Effector memory CD4-positive, alpha-beta T cell (primary cell): ENCODE data around the gene LHPP.

Experiments
- DNase-seq, 3 donors: peaks; one replicate each; pipeline ENCODE4 v3.0.0-alpha.2; 2020
- H3K27ac ChIP-seq: 2 replicates; pipeline ENCODE4 v1.7.0; 2013; ENCODE audit warnings: mild to moderate bottlenecking, low read length, moderate library complexity; ENCODE audit not compliant: insufficient read depth, poor library complexity, severe bottlenecking
- H3K27me3 ChIP-seq: replicated peaks from 2 replicates; pipeline ENCODE4 v1.7.0; 2013; ENCODE audit warnings: mild to moderate bottlenecking, low read length; ENCODE audit not compliant: insufficient read depth, control insufficient read depth, poor library complexity, severe bottlenecking
- H3K36me3 ChIP-seq: 2 replicates; pipeline ENCODE4 v1.7.0; 2013; ENCODE audit warnings: mild to moderate bottlenecking, low read length, moderate library complexity; ENCODE audit not compliant: control insufficient read depth, insufficient read depth
- H3K4me1 ChIP-seq: 2 replicates; pipeline ENCODE4 v1.7.0; 2013; ENCODE audit warnings: low read length, mild to moderate bottlenecking; ENCODE audit not compliant: control insufficient read depth, insufficient read depth, poor library complexity, severe bottlenecking
- H3K4me3 ChIP-seq: 2 replicates; pipeline ENCODE4 v1.7.0; 2013; ENCODE audit warnings: low read length, low read depth, mild to moderate bottlenecking; ENCODE audit not compliant: insufficient read depth, poor library complexity, severe bottlenecking
- H3K9me3 ChIP-seq: 2 replicates; pipeline ENCODE4 v1.7.0; 2013; ENCODE audit warnings: mild to moderate bottlenecking, low read length, moderate library complexity; ENCODE audit not compliant: control insufficient read depth

LHPP gene

GRCh38 chr10:124525751-124526600 lies 64.4 kb downstream of the LHPP start:
- no peak overlapping the region for H3K27ac ChIP-seq
- no peaks in the 10 kb centered on the region for H3K9me3 ChIP-seq
- no peak for DNase-seq
- no peak overlapping the region for H3K4me3 ChIP-seq
- H3K36me3 ChIP-seq = no peaks in the 10 kb centered on the region
- H3K4me1 ChIP-seq = peaks cover 9% of the 10 kb centered on the region
- H3K27me3 ChIP-seq = no peaks in the 10 kb centered on the region

- Histone ChIP-seq H3K36me3 (no peaks in the 10 kb centered on the region), H3K9me3 (no peaks in the 10 kb centered on the region), H3K27me3 (no peaks in the 10 kb centered on the region), H3K4me3 (no peak overlapping the region), H3K4me1 (peaks cover 9% of the 10 kb centered on the region), H3K27ac (no peak overlapping the region)
- no peak for DNase-seq
Measured at GRCh38 chr10:124526621-124527267, 65.1 kb downstream of the LHPP start.

- Histone ChIP-seq H3K36me3 (no peaks in the 10 kb centered on the region), H3K4me3 (no peak overlapping the region), H3K9me3 (no peaks in the 10 kb centered on the region), H3K4me1 (peaks cover 9% of the 10 kb centered on the region), H3K27ac (no peak overlapping the region), H3K27me3 (no peaks in the 10 kb centered on the region)
- no peak for DNase-seq
Measured at GRCh38 chr10:124527874-124528395, 66.3 kb downstream of the LHPP start.

DNA sequence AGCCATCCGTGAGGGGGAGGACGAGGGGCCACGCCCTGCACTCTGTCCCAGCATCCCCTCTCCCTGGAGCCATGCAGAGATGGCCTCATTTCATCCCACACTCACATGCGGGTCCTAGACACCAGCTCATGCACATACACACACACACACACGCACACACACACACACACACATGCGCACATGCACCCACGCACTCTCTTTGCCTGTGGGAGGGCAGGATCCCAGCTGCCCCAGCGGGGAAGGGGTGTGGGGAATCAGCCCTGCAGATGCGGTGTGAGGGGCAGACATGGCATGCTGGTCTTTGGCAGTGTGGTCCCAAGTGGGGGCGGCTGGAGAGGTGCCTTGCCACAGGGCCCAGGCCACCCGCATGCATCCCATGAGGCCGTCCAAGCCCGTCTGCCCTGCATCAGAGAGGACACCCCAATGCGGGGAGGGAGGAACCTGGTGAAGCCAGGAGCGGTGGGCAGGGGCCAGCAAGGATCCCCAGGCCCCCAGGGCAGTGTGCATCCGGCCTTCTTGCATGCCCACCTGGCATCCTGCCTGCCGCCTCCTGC lies 68.1 kb downstream of the LHPP start:
- H3K4me3 ChIP-seq = no peak overlapping the region
- no peak for DNase-seq

GRCh38 chr10:124530215-124530665 lies 68.6 kb downstream of the LHPP start:
- peak; percentile 69 to 77 (median 70) for DNase-seq
- Histone ChIP-seq H3K27ac (no peak overlapping the region), H3K4me3 (no peak overlapping the region), H3K9me3 (no peaks in the 10 kb centered on the region), H3K4me1 (peaks cover 9% of the 10 kb centered on the region), H3K27me3 (no peaks in the 10 kb centered on the region), H3K36me3 (no peaks in the 10 kb centered on the region)

More for the DNA sequence above, 68.1 kb downstream of the LHPP start:
- Histone ChIP-seq H3K27me3 (no peaks in the 10 kb centered on the region), H3K36me3 (no peaks in the 10 kb centered on the region), H3K4me1 (peaks cover 9% of the 10 kb centered on the region), H3K9me3 (no peaks in the 10 kb centered on the region), H3K27ac (no peak overlapping the region)

GRCh38 chr10:124530816-124531215 lies 69.2 kb downstream of the LHPP start:
- Histone ChIP-seq H3K4me3 (no peak overlapping the region), H3K4me1 (peaks cover 9% of the 10 kb centered on the region), H3K9me3 (no peaks in the 10 kb centered on the region), H3K36me3 (no peaks in the 10 kb centered on the region), H3K27me3 (no peaks in the 10 kb centered on the region), H3K27ac (no peak overlapping the region)
- DNase-seq = no peak

- no peaks in the 10 kb centered on the region for H3K36me3 ChIP-seq
- no peak overlapping the region for H3K4me3 ChIP-seq
- H3K27me3 ChIP-seq = no peaks in the 10 kb centered on the region
- no peak for DNase-seq
- peaks cover 9% of the 10 kb centered on the region for H3K4me1 ChIP-seq
- no peaks in the 10 kb centered on the region for H3K9me3 ChIP-seq
- H3K27ac ChIP-seq = no peak overlapping the region
Measured at GRCh38 chr10:124532106-124532641, 70.6 kb downstream of the LHPP start.

- Histone ChIP-seq H3K36me3 (no peaks in the 10 kb centered on the region), H3K4me1 (peaks cover 9% of the 10 kb centered on the region), H3K9me3 (no peaks in the 10 kb centered on the region), H3K27ac (no peak overlapping the region), H3K4me3 (no peak overlapping the region), H3K27me3 (no peaks in the 10 kb centered on the region)
- no peak for DNase-seq
Measured at GRCh38 chr10:124532788-124533187, 71.2 kb downstream of the LHPP start.

GRCh38 chr10:124533266-124533665 lies 71.6 kb downstream of the LHPP start:
- Histone ChIP-seq H3K36me3 (no peaks in the 10 kb centered on the region), H3K9me3 (no peaks in the 10 kb centered on the region), H3K27me3 (no peaks in the 10 kb centered on the region), H3K4me1 (peaks cover 9% of the 10 kb centered on the region), H3K4me3 (no peak overlapping the region), H3K27ac (no peak overlapping the region)
- no peak for DNase-seq
